Smooth muscle cell (in vitro differentiated cells): ENCODE measurements around the gene SLCO4A1. TPM values are rescaled to one million over a fixed set of nuclear protein-coding genes. Genes with fewer than 3 reads are reported as not detected.

Source experiments
- DNase-seq: peaks from one replicate; lab custom pipeline; 2025; ENCODE audit not compliant: unreplicated experiment; lab: John Stamatoyannopoulos, UW
- H2AFZ ChIP-seq: fragments of 200-600 bp; sonication (generic); 2 replicates; pipeline ENCODE4 v1.6.0; 2016; ENCODE audit warnings: antibody characterized with exemption, low read depth, mild to moderate bottlenecking
- H3F3A ChIP-seq: fragments of 200-600 bp; sonication (generic); 2 replicates; pipeline ENCODE4 v1.6.0; 2017; ENCODE audit warnings: antibody characterized with exemption, low read depth
- H3K27ac ChIP-seq: fragments of 200-600 bp; sonication (generic); 2 replicates; pipeline ENCODE4 v1.5.1; 2016; ENCODE audit warnings: low read depth, mild to moderate bottlenecking
- H3K27me3 ChIP-seq: fragments of 200-600 bp; sonication (generic); 2 replicates; pipeline ENCODE4 v1.6.1; 2016; ENCODE audit warnings: low read depth, mild to moderate bottlenecking
- H3K36me3 ChIP-seq: fragments of 200-600 bp; sonication (generic); 2 replicates; pipeline ENCODE4 v1.5.1; 2016; ENCODE audit warnings: low read depth
- H3K4me1 ChIP-seq: fragments of 200-600 bp; sonication (generic); 2 replicates; pipeline ENCODE4 v1.5.1; 2016; ENCODE audit warnings: low read depth
- H3K4me2 ChIP-seq: fragments of 200-600 bp; sonication (generic); 2 replicates; pipeline ENCODE4 v1.6.0; 2016; ENCODE audit warnings: mild to moderate bottlenecking
- H3K4me3 ChIP-seq: fragments of 200-600 bp; sonication (generic); 2 replicates; pipeline ENCODE4 v1.5.1; 2016; ENCODE audit warnings: mild to moderate bottlenecking
- H3K79me2 ChIP-seq: fragments of 200-600 bp; sonication (generic); 2 replicates; pipeline ENCODE4 v1.6.0; 2016; ENCODE audit warnings: low read depth, mild to moderate bottlenecking
- H3K9ac ChIP-seq: fragments of 200-600 bp; sonication (generic); 2 replicates; pipeline ENCODE4 v1.6.0; 2016; ENCODE audit warnings: low read depth
- H3K9me3 ChIP-seq: fragments of 200-600 bp; sonication (generic); replicated peaks from 2 replicates; pipeline ENCODE4 v1.5.1; 2016; ENCODE audit warnings: low read depth
- H4K20me1 ChIP-seq: fragments of 200-600 bp; sonication (generic); 2 replicates; pipeline ENCODE4 v1.6.0; 2016; ENCODE audit warnings: low read depth
- WGBS: methylation state at CpG from one replicate; pipeline ENCODE4 v1.1.7; 2016; ENCODE audit warnings: low lambda C conversion rate; 5-methylcytosine and 5-hydroxymethylcytosine counted together
- polyA plus RNA-seq: library from polyadenylated mRNA; unstranded; fragments of >200 nt; fragmentation: Nextera tagmentation; extraction: Ambion mirVana; gene quantifications from 2 replicates; pipeline ENCODE4 v1.2.1, GENCODE V29; 2016
- total RNA-seq: library from RNA; depleted of rRNA; stranded (reverse); fragments of >200 nt; gene quantifications from 2 replicates; pipeline ENCODE4 v1.2.3, GENCODE V29; 2014
- TF ChIP-seq, protein P1 (sequence below): fragments of 200-600 bp; sonication (generic); IDR thresholded peaks from 2 replicates; pipeline ENCODE4 v1.5.1; 2017; ENCODE audit warnings: borderline replicate concordance, mild to moderate bottlenecking, antibody characterized with exemption; ENCODE audit not compliant: insufficient read depth, poor library complexity, severe bottlenecking

Gene SLCO4A1
- total and polyA plus RNA-seq, 2 experiments from 2014 or later, result 0.81 to 1.4 TPM

GRCh38 chr20:62624325-62624690 is 18.0 kb upstream of the SLCO4A1 start:
- Histone ChIP-seq H3K9ac (no peak overlapping the region), H4K20me1 (no peaks in the 10 kb centered on the region), H3K36me3 (no peaks in the 10 kb centered on the region), H3K9me3 (no peaks in the 10 kb centered on the region), H3K27ac (no peak overlapping the region), H2AFZ (no peak overlapping the region), H3K27me3 (no peaks in the 10 kb centered on the region), H3K4me2 (no peak overlapping the region), H3K4me1 (peaks cover under 1% of the 10 kb centered on the region), H3K79me2 (no peaks in the 10 kb centered on the region), H3F3A (no peaks in the 10 kb centered on the region), H3K4me3 (no peak overlapping the region)
- no peak for DNase-seq
- TF ChIP-seq, protein P1, sequence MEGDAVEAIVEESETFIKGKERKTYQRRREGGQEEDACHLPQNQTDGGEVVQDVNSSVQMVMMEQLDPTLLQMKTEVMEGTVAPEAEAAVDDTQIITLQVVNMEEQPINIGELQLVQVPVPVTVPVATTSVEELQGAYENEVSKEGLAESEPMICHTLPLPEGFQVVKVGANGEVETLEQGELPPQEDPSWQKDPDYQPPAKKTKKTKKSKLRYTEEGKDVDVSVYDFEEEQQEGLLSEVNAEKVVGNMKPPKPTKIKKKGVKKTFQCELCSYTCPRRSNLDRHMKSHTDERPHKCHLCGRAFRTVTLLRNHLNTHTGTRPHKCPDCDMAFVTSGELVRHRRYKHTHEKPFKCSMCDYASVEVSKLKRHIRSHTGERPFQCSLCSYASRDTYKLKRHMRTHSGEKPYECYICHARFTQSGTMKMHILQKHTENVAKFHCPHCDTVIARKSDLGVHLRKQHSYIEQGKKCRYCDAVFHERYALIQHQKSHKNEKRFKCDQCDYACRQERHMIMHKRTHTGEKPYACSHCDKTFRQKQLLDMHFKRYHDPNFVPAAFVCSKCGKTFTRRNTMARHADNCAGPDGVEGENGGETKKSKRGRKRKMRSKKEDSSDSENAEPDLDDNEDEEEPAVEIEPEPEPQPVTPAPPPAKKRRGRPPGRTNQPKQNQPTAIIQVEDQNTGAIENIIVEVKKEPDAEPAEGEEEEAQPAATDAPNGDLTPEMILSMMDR, result no peak
- WGBS, result 65% methylated on average over 9 of the region's 9 CpGs

- Histone ChIP-seq H2AFZ (no peak overlapping the region), H3K9me3 (no peaks in the 10 kb centered on the region), H4K20me1 (no peaks in the 10 kb centered on the region), H3K27ac (no peak overlapping the region), H3K27me3 (no peaks in the 10 kb centered on the region), H3K4me1 (no peaks in the 10 kb centered on the region), H3K9ac (no peak overlapping the region), H3K4me2 (no peak overlapping the region), H3K4me3 (no peak overlapping the region), H3K79me2 (no peaks in the 10 kb centered on the region), H3K36me3 (no peaks in the 10 kb centered on the region), H3F3A (no peaks in the 10 kb centered on the region)
- 87% methylated on average over 32 of the region's 32 CpGs for WGBS
- TF ChIP-seq, protein P1, result no peak
- no peak for DNase-seq
Observed at GRCh38 chr20:62624719-62625453, 17.4 kb upstream of the SLCO4A1 start.

- Histone ChIP-seq H2AFZ (no peak overlapping the region), H3F3A (no peaks in the 10 kb centered on the region), H3K79me2 (no peaks in the 10 kb centered on the region), H3K36me3 (no peaks in the 10 kb centered on the region), H3K4me2 (no peak overlapping the region), H3K9ac (no peak overlapping the region), H4K20me1 (no peaks in the 10 kb centered on the region), H3K9me3 (no peaks in the 10 kb centered on the region), H3K4me1 (no peaks in the 10 kb centered on the region), H3K27me3 (no peaks in the 10 kb centered on the region), H3K27ac (no peak overlapping the region), H3K4me3 (no peak overlapping the region)
- TF ChIP-seq, protein P1, result no peak
- no peak for DNase-seq
- 95% methylated on average over 21 of the region's 21 CpGs for WGBS
Observed at GRCh38 chr20:62625516-62625915, 16.8 kb upstream of the SLCO4A1 start.
